Measurements from ENCODE around the gene IL1RN. TPM values are rescaled to one million over a fixed set of nuclear protein-coding genes. Genes with fewer than 3 reads are reported as not detected.

The IL1RN gene
- total RNA-seq, 4 donors from 2014 or later: 0.67 to 1.3 (median 1.3) TPM; not detected in 1

DNA sequence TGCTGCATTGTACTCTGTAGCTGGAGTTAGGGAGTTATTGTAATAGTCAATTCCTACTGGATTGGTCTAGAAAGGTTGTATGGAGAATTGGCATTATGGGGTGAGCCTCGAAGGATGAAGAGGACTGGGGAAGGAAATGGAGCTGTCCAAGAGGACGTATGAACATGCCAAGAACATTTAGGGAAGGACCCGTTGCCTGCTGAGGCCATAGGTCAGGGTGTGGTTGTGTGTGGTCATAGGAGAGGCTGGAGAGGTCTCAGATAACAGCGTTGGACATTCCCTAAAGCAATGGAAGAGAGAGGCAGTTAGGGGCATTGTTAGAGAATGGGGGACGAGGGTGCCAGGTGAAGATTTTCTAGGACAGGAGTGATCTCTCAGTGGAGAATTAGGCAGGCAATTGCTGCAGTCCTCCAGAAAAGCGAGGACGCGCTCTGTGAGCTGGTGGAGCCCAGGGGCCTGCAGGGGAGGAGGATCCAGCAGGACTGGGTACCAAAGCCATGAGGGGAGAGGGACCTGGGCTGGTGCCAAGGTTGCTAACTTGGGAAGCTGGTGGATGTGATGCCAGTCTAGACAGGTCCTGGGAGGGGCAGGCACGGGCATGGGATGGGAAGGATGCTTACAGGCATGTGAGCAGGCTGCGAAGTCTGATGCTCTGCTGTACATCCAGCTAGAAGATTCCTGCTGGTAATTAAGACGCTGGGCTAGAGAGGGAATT lies 37.0 kb downstream of the IL1RN start:
- 78 to 85% methylated on average over 11 of the region's 11 CpGs for WGBS, 2 donors
- DNase-seq: no peak
- Histone ChIP-seq H3K27ac (no peak overlapping the region), H3K4me1 (peaks cover 3 to 5% of the 10 kb centered on the region in 2 donors), H3K9me3 (no peaks in the 10 kb centered on the region), H3K27me3 (no peaks in the 10 kb centered on the region), H3K36me3 (no peaks in the 10 kb centered on the region), H3K4me3 (replicated peaks in 1 of 3) (no peak overlapping the region)
- intact Hi-C loops (cut with DNase I): no loop called here
- TF ChIP-seq POLR2A (IDR thresholded peaks at IDR 0.05): no peak
- TF ChIP-seq, protein P1, sequence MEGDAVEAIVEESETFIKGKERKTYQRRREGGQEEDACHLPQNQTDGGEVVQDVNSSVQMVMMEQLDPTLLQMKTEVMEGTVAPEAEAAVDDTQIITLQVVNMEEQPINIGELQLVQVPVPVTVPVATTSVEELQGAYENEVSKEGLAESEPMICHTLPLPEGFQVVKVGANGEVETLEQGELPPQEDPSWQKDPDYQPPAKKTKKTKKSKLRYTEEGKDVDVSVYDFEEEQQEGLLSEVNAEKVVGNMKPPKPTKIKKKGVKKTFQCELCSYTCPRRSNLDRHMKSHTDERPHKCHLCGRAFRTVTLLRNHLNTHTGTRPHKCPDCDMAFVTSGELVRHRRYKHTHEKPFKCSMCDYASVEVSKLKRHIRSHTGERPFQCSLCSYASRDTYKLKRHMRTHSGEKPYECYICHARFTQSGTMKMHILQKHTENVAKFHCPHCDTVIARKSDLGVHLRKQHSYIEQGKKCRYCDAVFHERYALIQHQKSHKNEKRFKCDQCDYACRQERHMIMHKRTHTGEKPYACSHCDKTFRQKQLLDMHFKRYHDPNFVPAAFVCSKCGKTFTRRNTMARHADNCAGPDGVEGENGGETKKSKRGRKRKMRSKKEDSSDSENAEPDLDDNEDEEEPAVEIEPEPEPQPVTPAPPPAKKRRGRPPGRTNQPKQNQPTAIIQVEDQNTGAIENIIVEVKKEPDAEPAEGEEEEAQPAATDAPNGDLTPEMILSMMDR (IDR thresholded peaks at IDR 0.05): no peak

DNA sequence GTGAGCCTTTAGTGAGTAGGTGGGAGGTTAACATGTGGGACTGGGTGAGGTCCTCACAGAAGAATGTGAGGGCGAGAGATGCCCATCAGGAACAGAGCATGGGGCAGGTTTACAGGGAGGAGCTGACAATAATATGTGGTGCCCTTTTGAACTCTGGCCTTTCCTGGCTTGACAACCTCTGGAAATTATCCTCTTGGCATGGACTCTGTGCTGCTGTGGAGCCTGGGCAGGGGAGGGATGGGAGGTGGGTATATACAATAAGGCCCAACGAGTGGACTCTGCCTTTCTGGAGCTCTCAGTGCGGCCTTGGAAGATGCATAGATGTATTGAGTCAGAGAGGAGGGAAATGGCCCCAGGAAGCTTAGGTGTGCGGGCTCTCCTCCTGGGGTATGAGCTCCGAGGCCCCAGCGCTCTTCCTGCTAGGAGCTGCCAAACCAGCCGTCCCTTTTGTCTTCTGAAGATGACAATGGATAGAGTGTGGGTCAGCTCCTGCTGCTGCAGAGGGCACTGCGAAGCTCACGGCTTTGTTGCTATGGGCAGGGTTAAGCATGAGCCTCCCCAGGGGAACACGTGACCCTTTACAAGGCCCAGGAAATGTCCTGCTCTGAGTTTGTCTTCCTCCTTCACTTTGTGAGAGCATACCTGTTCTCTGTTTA lies 37.7 kb downstream of the IL1RN start:
- no peaks in the 10 kb centered on the region for H3K9me3 ChIP-seq
- no peak overlapping the region for H3K27ac ChIP-seq
- intact Hi-C loops (cut with DNase I): no loop called here
- no peak for TF ChIP-seq POLR2A (IDR thresholded peaks at IDR 0.05)
- TF ChIP-seq, protein P1 (IDR thresholded peaks at IDR 0.05): no peak
- H3K27me3 ChIP-seq: no peaks in the 10 kb centered on the region
- peaks cover 3 to 5% of the 10 kb centered on the region in 2 donors for H3K4me1 ChIP-seq
- DNase-seq: peak in 1 of 2 donors; percentile 32
- H3K4me3 ChIP-seq (replicated peaks in 1 of 3): no peak overlapping the region
- no peaks in the 10 kb centered on the region for H3K36me3 ChIP-seq
- 65 to 71% methylated on average over 9 to 10 of the region's 10 CpGs for WGBS, 2 donors

DNA sequence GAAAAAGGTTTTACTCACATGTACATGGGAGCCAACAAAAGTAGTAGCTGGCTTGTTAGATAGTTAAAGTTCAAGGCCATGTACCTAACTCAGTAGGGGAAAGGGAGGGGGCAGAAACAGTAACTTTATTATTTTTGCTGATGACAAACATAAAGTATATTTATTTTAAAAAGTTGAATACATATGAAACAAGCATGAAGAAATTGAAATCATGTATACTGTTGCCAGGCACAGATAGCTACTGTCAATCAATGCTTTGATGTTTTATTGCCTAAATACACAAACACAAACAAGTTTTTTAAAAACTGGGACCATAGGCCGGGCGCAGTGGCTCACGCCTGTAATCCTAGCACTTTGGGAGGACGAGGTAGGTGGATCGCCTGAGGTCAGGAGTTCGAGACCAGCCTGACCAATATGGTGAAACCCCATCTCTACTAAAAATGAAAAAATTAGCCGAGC lies 38.8 kb downstream of the IL1RN start:
- Histone ChIP-seq H3K9me3 (no peaks in the 10 kb centered on the region), H3K27me3 (no peaks in the 10 kb centered on the region), H3K4me3 (replicated peaks in 1 of 3) (no peak overlapping the region), H3K27ac (no peak overlapping the region), H3K36me3 (no peaks in the 10 kb centered on the region), H3K4me1 (peaks cover 3 to 5% of the 10 kb centered on the region in 2 donors)
- intact Hi-C loops (cut with DNase I): no loop called here
- TF ChIP-seq POLR2A (IDR thresholded peaks at IDR 0.05): no peak
- TF ChIP-seq, protein P1 (IDR thresholded peaks at IDR 0.05): no peak
- WGBS, 2 donors: 96 to 98% methylated on average over 7 of the region's 7 CpGs
- no peak for DNase-seq

DNA sequence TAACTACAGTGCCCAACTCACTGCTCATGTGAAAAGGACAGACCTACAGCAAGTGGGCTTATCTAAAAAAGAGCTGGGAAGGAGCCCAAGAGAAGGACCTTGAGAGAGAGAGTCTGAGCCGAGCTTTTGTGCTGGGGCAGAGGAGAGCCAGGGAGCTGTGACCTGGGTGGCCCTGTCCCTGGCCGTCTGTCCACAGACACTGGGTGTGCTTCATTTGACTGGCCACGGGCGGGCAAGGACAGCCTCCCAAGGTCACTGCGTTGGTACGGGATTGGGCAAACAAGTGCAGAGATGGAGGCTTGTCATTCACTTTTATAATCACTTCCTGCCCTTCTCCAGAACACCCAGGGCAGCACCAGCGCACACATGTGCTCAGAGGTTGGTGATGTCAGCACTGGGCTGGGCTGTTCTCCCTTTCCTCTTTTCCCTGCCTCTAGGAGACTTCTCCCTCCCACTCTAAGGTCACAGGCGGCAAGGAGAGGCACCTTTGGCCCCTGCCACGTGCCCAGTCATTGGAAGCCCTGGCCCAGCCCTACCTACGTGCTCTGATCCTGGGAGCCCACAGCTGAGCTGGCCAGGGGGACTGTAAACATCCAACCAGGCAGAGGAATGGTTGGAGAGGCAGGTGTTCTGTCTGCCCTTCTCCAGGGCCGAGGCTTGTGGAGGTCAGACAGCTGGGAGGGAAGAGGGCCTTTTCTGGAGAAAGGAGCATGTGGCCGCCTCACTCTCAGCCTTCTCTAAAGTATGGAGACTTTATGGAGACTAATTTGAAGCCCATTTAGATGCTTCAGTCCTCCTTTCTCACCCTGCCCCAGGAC lies 39.9 kb downstream of the IL1RN start:
- WGBS, 2 donors: 68 to 74% methylated on average over 11 to 12 of the region's 12 CpGs
- Histone ChIP-seq H3K9me3 (no peaks in the 10 kb centered on the region), H3K27me3 (no peaks in the 10 kb centered on the region), H3K27ac (peak overlapping the region; percentile 17 to 65 (median 64)), H3K4me1 (peaks cover 3 to 5% of the 10 kb centered on the region in 2 donors), H3K4me3 (replicated peaks in 1 of 3) (no peak overlapping the region), H3K36me3 (no peaks in the 10 kb centered on the region)
- TF ChIP-seq, protein P1 (IDR thresholded peaks at IDR 0.05): no peak
- no peak for TF ChIP-seq POLR2A (IDR thresholded peaks at IDR 0.05)
- DNase-seq: peak; percentile 50 to 61
- intact Hi-C loops (cut with DNase I): no loop called here

Data from thyroid gland (tissue), 4 donors.